Cardiac muscle cell (in vitro differentiated cells and primary cell): Measurements from ENCODE around the gene ZDHHC4. TPM values are rescaled to one million over a fixed set of nuclear protein-coding genes. Genes with fewer than 3 reads are reported as not detected.
A peak's percentile ranks its signal among the peaks of the same experiment; 100 is the strongest.
"Not testable (repeated sequence)": the region's sequence is repeated elsewhere in the genome, so short reads cannot be mapped to it uniquely, and the experiment has no call there.

Source experiments
- DNase-seq, 2 donors: peaks; one replicate each; pipeline versions ENCODE4 v3.0.0 to v3.0.0-alpha.2; 2010 to 2017; ENCODE audit warnings: low read depth in 1 of 2, low spot score in 1 of 2
- H3K27ac ChIP-seq: fragments of 200-600 bp; sonication (generic); 2 replicates; pipeline ENCODE4 v1.5.1; 2016
- H3K27me3 ChIP-seq: fragments of 200-600 bp; sonication (generic); 2 replicates; pipeline ENCODE4 v1.6.0; 2016; ENCODE audit warnings: control low read depth
- H3K36me3 ChIP-seq: fragments of 200-600 bp; sonication (generic); 2 replicates; pipeline ENCODE4 v1.5.1; 2016; ENCODE audit warnings: control low read depth
- H3K4me1 ChIP-seq: fragments of 200-600 bp; sonication (generic); 2 replicates; pipeline ENCODE4 v1.8.1; 2017; ENCODE audit warnings: low read depth, mild to moderate bottlenecking, mixed run types
- H3K4me3 ChIP-seq: fragments of 200-600 bp; sonication (generic); 2 replicates; pipeline ENCODE4 v1.5.1; 2016; ENCODE audit warnings: mild to moderate bottlenecking
- H3K9me3 ChIP-seq: fragments of 200-600 bp; sonication (generic); 2 replicates; pipeline ENCODE4 v1.5.1; 2017; ENCODE audit warnings: low read depth, mild to moderate bottlenecking, control low read depth
- CTCF ChIP-seq: IDR thresholded peaks from 2 replicates; pipeline ENCODE4 v1.5.1; 2012; ENCODE audit warnings: low read depth, mild to moderate bottlenecking, low read length
- polyA plus RNA-seq: library from polyadenylated mRNA; unstranded; fragments of >200 nt; fragmentation: Nextera tagmentation; extraction: Ambion mirVana; gene quantifications from 2 replicates; pipeline ENCODE4 v1.2.1, GENCODE V29; 2016
- total RNA-seq: library from RNA; depleted of rRNA; stranded (reverse); fragments of >200 nt; gene quantifications from 2 replicates; pipeline ENCODE4 v1.2.3, GENCODE V29; 2016

Gene ZDHHC4
- total and polyA plus RNA-seq, 2 experiments from 2014 or later = 51.7 to 110 TPM

GRCh38 chr7:6576024-6576866, 1.0 kb upstream of the ZDHHC4 start:
- peak overlapping the region; percentile 50 for H3K4me3 ChIP-seq
- DNase-seq = no peak

GRCh38 chr7:6576867-6577368, 336 bp upstream of the ZDHHC4 start:
- H3K27ac ChIP-seq = peak overlapping the region; percentile 93
- not testable (repeated sequence) for H3K9me3 ChIP-seq

More at GRCh38 chr7:6576024-6576866, 1.0 kb upstream of the ZDHHC4 start:
- Histone ChIP-seq H3K27ac (no peak overlapping the region), H3K27me3 (no peaks in the 10 kb centered on the region), H3K4me1 (no peaks in the 10 kb centered on the region), H3K9me3 (no peaks in the 10 kb centered on the region), H3K36me3 (peaks cover 5% of the 10 kb centered on the region)
- no peak for TF ChIP-seq CTCF

GRCh38 chr7:6578114-6579084, 1.1 kb downstream of the ZDHHC4 start:
- H3K9me3 ChIP-seq = no peaks in the 10 kb centered on the region
- no peaks in the 10 kb centered on the region for H3K4me1 ChIP-seq
- no peak for TF ChIP-seq CTCF
- H3K27me3 ChIP-seq = no peaks in the 10 kb centered on the region
- DNase-seq = peak in 1 of 2 donors; percentile 24
- peak overlapping the region; percentile 50 for H3K4me3 ChIP-seq
- H3K27ac ChIP-seq = peak overlapping the region; percentile 93
- H3K36me3 ChIP-seq = peaks cover 25% of the 10 kb centered on the region

More at GRCh38 chr7:6576867-6577368, 336 bp upstream of the ZDHHC4 start:
- H3K27me3 ChIP-seq, H3K4me1 ChIP-seq: not testable (repeated sequence)
- Histone ChIP-seq H3K36me3 (peaks cover 10% of the 10 kb centered on the region), H3K4me3 (peak overlapping the region; percentile 50)
- DNase-seq = peak in 1 of 2 donors; percentile 25

GRCh38 chr7:6579446-6579845, 2.2 kb downstream of the ZDHHC4 start:
- TF ChIP-seq CTCF = peak; percentile 16
- DNase-seq = no peak
- H3K27me3 ChIP-seq = no peaks in the 10 kb centered on the region
- no peaks in the 10 kb centered on the region for H3K9me3 ChIP-seq
- H3K36me3 ChIP-seq = peaks cover 33% of the 10 kb centered on the region
- no peak overlapping the region for H3K4me3 ChIP-seq
- H3K4me1 ChIP-seq = no peaks in the 10 kb centered on the region
- H3K27ac ChIP-seq = no peak overlapping the region

- H3K4me3 ChIP-seq, H3K27me3 ChIP-seq, H3K4me1 ChIP-seq, DNase-seq, H3K27ac ChIP-seq, H3K9me3 ChIP-seq: not testable (repeated sequence)
- H3K36me3 ChIP-seq = peaks cover 58% of the 10 kb centered on the region
Observed at GRCh38 chr7:6585746-6586432, 8.6 kb downstream of the ZDHHC4 start.

- H3K4me1 ChIP-seq = peaks cover 4% of the 10 kb centered on the region
- H3K36me3 ChIP-seq = peaks cover 37% of the 10 kb centered on the region
- DNase-seq = no peak
- TF ChIP-seq CTCF = no peak
- H3K27ac ChIP-seq = no peak overlapping the region
- H3K4me3 ChIP-seq = no peak overlapping the region
- no peaks in the 10 kb centered on the region for H3K9me3 ChIP-seq
- H3K27me3 ChIP-seq = no peaks in the 10 kb centered on the region
Observed at GRCh38 chr7:6588566-6588965, 11.3 kb downstream of the ZDHHC4 start.
